IMR-90 (cell line): ENCODE data around the gene RNF31. TPM values are rescaled to one million over a fixed set of nuclear protein-coding genes. Genes with fewer than 3 reads are reported as not detected.

Experiments used
- ATAC-seq: fragments of 200-7000 bp; cut with Tn5 transposase; 2 replicates; pipeline ENCODE4 v1.9.1; 2020; ENCODE audit warnings: low read depth, mild to moderate bottlenecking, moderate library complexity
- BruUV-seq: library from RNA; stranded (reverse); fragments of 400-500 nt; replicated peaks from 2 replicates; lab custom pipeline; 2021; lab: Mats Ljungman, UMichigan
- CTCF ChIA-PET: fragments of 300-600 bp; formaldehyde crosslinking; extraction: SDS; loops from one replicate; lab custom pipeline; 2021; ENCODE audit warnings: antibody characterized with exemption; lab: Yijun Ruan, JAX
- POLR2A ChIA-PET: fragments of 300-600 bp; sonication (Branson Sonifier 250); formaldehyde crosslinking; loops from one replicate; lab custom pipeline; 2022; ENCODE audit warnings: antibody characterized with exemption; ENCODE audit not compliant: unreplicated experiment; lab: Charles Lee
- DNase-seq: peaks from one replicate; pipeline ENCODE4 v3.0.0; 2013
- H2AFZ ChIP-seq: replicated peaks from 2 replicates; pipeline ENCODE3; 2013; ENCODE audit warnings: low read length, mild to moderate bottlenecking; ENCODE audit not compliant: poor library complexity
- H2AK5ac ChIP-seq: 2 replicates; pipeline ENCODE4 v1.6.1; 2013; ENCODE audit warnings: low read depth, low read length, inconsistent platforms
- H2AK9ac ChIP-seq: replicated peaks from 2 replicates; pipeline ENCODE3; 2013; ENCODE audit warnings: mild to moderate bottlenecking, low read depth, low read length, moderate library complexity; ENCODE audit not compliant: poor library complexity
- H2BK120ac ChIP-seq: 2 replicates; pipeline ENCODE4 v1.6.1; 2013; ENCODE audit warnings: low read depth, low read length, inconsistent platforms
- H2BK15ac ChIP-seq: 3 replicates; pipeline ENCODE4 v1.6.1; 2013; ENCODE audit warnings: low read depth, low read length, inconsistent platforms
- H2BK20ac ChIP-seq: 2 replicates; pipeline ENCODE4 v1.6.1; 2013; ENCODE audit warnings: low read depth, mild to moderate bottlenecking, inconsistent platforms, low read length, moderate library complexity
- H2BK5ac ChIP-seq: 2 replicates; pipeline ENCODE4 v1.6.1; 2013; ENCODE audit warnings: mild to moderate bottlenecking, low read depth, low read length, inconsistent platforms; ENCODE audit not compliant: poor library complexity, severe bottlenecking
- H3K14ac ChIP-seq: replicated peaks from 2 replicates; pipeline ENCODE4 v1.6.1; 2013; ENCODE audit warnings: low read depth, low read length, inconsistent platforms
- H3K18ac ChIP-seq: 2 replicates; pipeline ENCODE4 v1.6.1; 2013; ENCODE audit warnings: low read depth, low read length, control low read depth
- H3K23ac ChIP-seq: 2 replicates; pipeline ENCODE4 v1.6.1; 2013; ENCODE audit warnings: low read depth, low read length, inconsistent platforms
- H3K27ac ChIP-seq: 2 replicates; pipeline ENCODE4 v1.5.1; 2013; ENCODE audit warnings: mild to moderate bottlenecking, control low read depth, low read length; ENCODE audit not compliant: insufficient read depth
- H3K27me3 ChIP-seq: 2 replicates; pipeline ENCODE4 v1.6.1; 2013; ENCODE audit warnings: low read length; ENCODE audit not compliant: control insufficient read depth, insufficient read depth
- H3K36me3 ChIP-seq: 2 replicates; pipeline ENCODE4 v1.6.1; 2013; ENCODE audit warnings: low read length, mixed read lengths; ENCODE audit not compliant: control insufficient read depth, insufficient read depth
- H3K4ac ChIP-seq: 2 replicates; pipeline ENCODE4 v1.6.1; 2013; ENCODE audit warnings: low read depth, low read length, inconsistent platforms
- H3K4me1 ChIP-seq: 2 replicates; pipeline ENCODE4 v1.6.1; 2013; ENCODE audit warnings: low read length, mixed read lengths; ENCODE audit not compliant: control insufficient read depth, insufficient read depth
- H3K4me2 ChIP-seq: 2 replicates; pipeline ENCODE4 v1.6.1; 2013; ENCODE audit warnings: low read depth, mild to moderate bottlenecking, control low read depth, low read length, moderate library complexity
- H3K4me3 ChIP-seq: 2 replicates; pipeline ENCODE4 v1.5.1; 2013; ENCODE audit warnings: low read depth, mild to moderate bottlenecking, control low read depth, low read length, moderate library complexity; ENCODE audit not compliant: insufficient read depth
- H3K56ac ChIP-seq: 2 replicates; pipeline ENCODE4 v1.6.1; 2013; ENCODE audit warnings: low read length, inconsistent platforms; ENCODE audit not compliant: insufficient read depth; ENCODE audit errors: extremely low read depth
- H3K79me1 ChIP-seq, 2 experiments: 2 replicates each; pipeline ENCODE4 v1.6.1; 2013; ENCODE audit warnings: low read length in 2 of 2, inconsistent platforms in 1 of 2, low read depth in 1 of 2
- H3K9ac ChIP-seq: 2 replicates; pipeline ENCODE4 v1.6.1; 2013; ENCODE audit warnings: low read depth, low read length, control low read depth
- H3K9me1 ChIP-seq: 2 replicates; pipeline ENCODE4 v1.6.1; 2013; ENCODE audit warnings: low read length, inconsistent platforms; ENCODE audit not compliant: insufficient read depth
- H3K9me3 ChIP-seq: 2 replicates; pipeline ENCODE4 v1.6.1; 2013; ENCODE audit warnings: low read length; ENCODE audit not compliant: control insufficient read depth, insufficient read depth
- H4K20me1 ChIP-seq: 2 replicates; pipeline ENCODE4 v1.6.1; 2013; ENCODE audit warnings: low read length, inconsistent platforms; ENCODE audit not compliant: insufficient read depth
- H4K5ac ChIP-seq: 2 replicates; pipeline ENCODE4 v1.6.1; 2013; ENCODE audit warnings: mild to moderate bottlenecking, low read depth, low read length, control low read depth
- H4K8ac ChIP-seq, 2 experiments: 2 replicates each; pipeline ENCODE4 v1.6.1; 2013; ENCODE audit warnings: low read depth in 2 of 2, low read length in 2 of 2, control low read depth in 1 of 2, inconsistent platforms in 1 of 2
- H4K91ac ChIP-seq: 2 replicates; pipeline ENCODE4 v1.6.1; 2013; ENCODE audit warnings: low read depth, low read length, inconsistent platforms; ENCODE audit not compliant: insufficient read depth
- BHLHE40 ChIP-seq: fragments of 150-350 bp; IDR thresholded peaks from 2 replicates; pipeline ENCODE4 v1.6.1; 2016; ENCODE audit warnings: mild to moderate bottlenecking, low read depth, low read length
- ELK1 ChIP-seq: fragments of 150-350 bp; IDR thresholded peaks from 2 replicates; pipeline ENCODE4 v1.6.1; 2016; ENCODE audit warnings: low read depth, mild to moderate bottlenecking, low read length, moderate library complexity, borderline replicate concordance
- MAZ ChIP-seq: IDR thresholded peaks from 2 replicates; pipeline ENCODE4 v1.6.1; 2012; ENCODE audit warnings: low read depth, mild to moderate bottlenecking, low read length, improper control_type of control experiment, moderate library complexity, borderline replicate concordance
- MXI1 ChIP-seq: IDR thresholded peaks from 2 replicates; pipeline ENCODE4 v1.6.1; 2012; ENCODE audit warnings: low read depth, mild to moderate bottlenecking, low read length, moderate library complexity, borderline replicate concordance
- NFE2L2 ChIP-seq: fragments of 150-350 bp; IDR thresholded peaks from 2 replicates; pipeline ENCODE4 v1.6.1; 2016; ENCODE audit warnings: low read depth, mild to moderate bottlenecking, low read length
- POLR2A ChIP-seq: IDR thresholded peaks from 2 replicates; pipeline ENCODE4 v1.6.1; 2012; ENCODE audit warnings: mild to moderate bottlenecking, low read depth, low read length
- SMC3 ChIP-seq: fragments of 150-350 bp; IDR thresholded peaks from 2 replicates; pipeline ENCODE4 v1.6.1; 2016; ENCODE audit warnings: low read depth, mild to moderate bottlenecking, antibody characterized with exemption, low read length, moderate library complexity
- USF2 ChIP-seq: fragments of 150-350 bp; IDR thresholded peaks from 2 replicates; pipeline ENCODE4 v1.6.1; 2017; ENCODE audit warnings: mild to moderate bottlenecking, antibody characterized with exemption, low read length, low read depth
- WGBS, 2 experiments: methylation state at CpG; one replicate each; pipeline versions ENCODE4 v1.1.5 to v1.1.7; 2013; ENCODE audit warnings: missing lambda C conversion rate in 2 of 2; ENCODE audit not compliant: insufficient read length in 1 of 2; ENCODE audit errors: extremely low coverage in 2 of 2; 5-methylcytosine and 5-hydroxymethylcytosine counted together
- dilution Hi-C: fragments of 300-500 bp; cut with HindIII; formaldehyde crosslinking; loops from one replicate; pipeline ENCODE4 v1.14.3; 2018; ENCODE audit warnings: low sequenced_read_pairs; ENCODE audit not compliant: unreplicated experiment
- in situ Hi-C: fragments of 300-500 bp; cut with MboI; formaldehyde crosslinking; loops from 3 replicates; pipeline ENCODE4 v1.14.3; 2019; ENCODE audit warnings: low sequenced_read_pairs, inconsistent platforms, mixed read lengths
- intact Hi-C: fragments of 100-400 bp; cut with micrococcal nuclease; formaldehyde crosslinking; loops from 2 replicates; pipeline ENCODE4 v1.10.0; 2022
- polyA plus RNA-seq, 3 experiments: library from polyadenylated mRNA; depleted of rRNA; stranded (reverse); fragments of >200 nt; gene quantifications; 2 replicates each; pipeline ENCODE4 v1.2.3, GENCODE V29; 2012; ENCODE audit warnings: low replicate concordance in 1 of 3
- total RNA-seq: library from RNA; depleted of rRNA; stranded (reverse); fragments of >200 nt; gene quantifications from 2 replicates; pipeline ENCODE4 v1.2.3, GENCODE V29; 2012

Gene RNF31
- total and polyA plus RNA-seq, 2 of the 4 experiments (the other 2 are of a cell fraction), result 31.6 to 37.5 TPM

GRCh38 chr14:24144451-24144850, 2.8 kb upstream of the RNF31 start:
- H3K4ac ChIP-seq, result no peak overlapping the region
- ATAC-seq (no peak), DNase-seq (no peak)
- H2AK9ac ChIP-seq, result no peak overlapping the region
- no peak overlapping the region for H2BK20ac ChIP-seq
- ChIA-PET CTCF (no interaction called here), POLR2A (no interaction called here)
- H2BK15ac ChIP-seq, result no peak overlapping the region
- no peak overlapping the region for H4K5ac ChIP-seq
- peaks cover 6% of the 10 kb centered on the region for H3K36me3 ChIP-seq
- no peak overlapping the region for H3K27ac ChIP-seq
- H4K20me1 ChIP-seq, result peaks cover 18% of the 10 kb centered on the region
- no CpG with 5 or more reads among the region's 1 CpG for WGBS, 2 experiments
- no TSS peak for BruUV-seq
- no peak overlapping the region for H3K9ac ChIP-seq
- intact Hi-C loops (no loop called here), in situ Hi-C loops (loop anchor here (25.0 kb wide), 2 partner anchors 832 to 1057 kb away; partner anchors contain the start of genes ACIN1, BCL2L2, C14orf119 and PABPN1), dilution Hi-C loops (no loop called here)
- H3K4me2 ChIP-seq, result no peak overlapping the region
- no peak overlapping the region for H2BK5ac ChIP-seq
- no peaks in the 10 kb centered on the region for H3K27me3 ChIP-seq
- no peak overlapping the region; a peak in 1 of 4 replicates for H4K8ac ChIP-seq
- H3K18ac ChIP-seq, result no peak overlapping the region
- peak overlapping the region; percentile 32; the same call in 1 of the 2 replicates for H3K23ac ChIP-seq
- peaks cover 12% of the 10 kb centered on the region for H3K4me1 ChIP-seq
- H3K9me3 ChIP-seq, result no peaks in the 10 kb centered on the region
- H3K56ac ChIP-seq, result no peak overlapping the region
- peaks cover 18% of the 10 kb centered on the region for H3K9me1 ChIP-seq
- no peak overlapping the region for H3K14ac ChIP-seq
- no peak overlapping the region for H3K4me3 ChIP-seq
- H3K79me1 ChIP-seq, result peaks cover 27 to 67% of the 10 kb centered on the region in 2 experiments
- no peak overlapping the region for H2AFZ ChIP-seq
- H2AK5ac ChIP-seq, result no peak overlapping the region
- no peak overlapping the region for H4K91ac ChIP-seq
- TF ChIP-seq MAZ (no peak), USF2 (no peak), MXI1 (no peak), SMC3 (no peak), ELK1 (no peak), POLR2A (no peak), BHLHE40 (no peak), NFE2L2 (no peak)
- H2BK120ac ChIP-seq, result no peak overlapping the region
